Left lobe of liver (tissue), 2 donors: ENCODE data around the gene CTAG1A. TPM values are rescaled to one million over a fixed set of nuclear protein-coding genes. Genes with fewer than 3 reads are reported as not detected.
"Not testable (repeated sequence)": the region's sequence is repeated elsewhere in the genome, so short reads cannot be mapped to it uniquely, and the experiment has no call there.

Source experiments
- ATAC-seq: fragments of 200-7000 bp; cut with Tn5 transposase; one replicate; pipeline ENCODE4 v1.9.1; 2020; ENCODE audit warnings: mild to moderate bottlenecking, moderate library complexity
- DNase-seq: peaks from one replicate; pipeline ENCODE4 v3.0.0-alpha.2; 2020; ENCODE audit warnings: low spot score
- total RNA-seq: library from RNA; stranded (reverse); gene quantifications from one replicate; pipeline ENCODE4 v1.2.1, GENCODE V29; 2021
- donor health status: DM: no; HTN: no; CAD: no; lungs with moderate emphysema.
- donor health status: DM: no; HTN: yes; CAD: no.

Gene CTAG1A
- not detected for total RNA-seq

DNA sequence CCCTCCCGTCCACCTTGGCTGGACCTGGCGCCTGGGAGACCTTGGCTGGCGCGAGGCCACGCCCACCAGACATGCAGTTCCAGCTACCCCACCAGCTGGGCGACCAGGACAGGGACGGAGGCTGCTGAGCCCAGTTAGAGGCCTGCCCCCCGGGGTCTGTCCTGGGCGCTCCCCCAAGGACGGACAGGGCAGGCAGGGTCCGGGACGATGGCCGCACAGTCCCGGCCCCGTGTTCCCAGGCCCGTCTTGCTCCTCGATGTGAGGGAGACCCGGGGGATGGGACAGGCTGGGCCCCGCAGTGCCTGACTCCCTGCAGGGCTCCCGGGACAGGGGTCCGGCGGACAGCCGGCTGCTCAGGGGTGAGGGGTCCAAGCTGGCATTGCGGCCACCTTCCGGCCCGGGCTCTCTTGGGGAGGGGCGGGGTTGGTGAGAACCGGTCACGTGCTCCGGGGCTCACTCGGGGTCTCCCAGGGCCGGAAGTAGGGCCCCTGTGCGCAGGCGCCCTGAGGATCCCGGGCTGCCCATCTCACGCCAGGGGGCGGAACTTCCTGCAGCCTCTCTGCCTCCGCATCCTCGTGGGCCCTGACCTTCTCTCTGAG lies at the start of gene CTAG1A:
CTAG1A (plus strand) TSS at position 549 of the 599 bp plus-strand sequence. CDS start 74 bp downstream, outside the sequence.
- not testable (repeated sequence) for DNase-seq, ATAC-seq

DNA sequence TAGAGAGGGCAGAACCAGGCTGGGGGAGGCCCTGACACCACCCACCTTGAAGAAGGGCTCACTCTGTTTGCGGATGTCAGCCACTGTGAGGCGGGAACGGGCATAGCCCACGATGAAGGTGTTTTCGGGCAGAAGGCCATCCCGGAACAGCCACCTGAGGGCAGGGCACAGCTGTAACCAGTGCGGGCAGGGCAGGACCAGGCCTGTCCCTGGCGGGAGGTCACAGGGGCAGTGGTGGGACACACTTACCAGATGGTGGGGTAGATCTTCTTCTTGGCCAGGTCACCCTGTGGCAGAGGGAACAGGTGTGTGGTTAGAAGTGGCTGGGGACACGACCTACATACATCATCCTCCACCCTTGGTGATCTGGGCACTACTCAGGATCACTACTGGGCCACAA lies 49.0 kb upstream of the CTAG1A start:
- DNase-seq (no peak), ATAC-seq (no peak)

DNA sequence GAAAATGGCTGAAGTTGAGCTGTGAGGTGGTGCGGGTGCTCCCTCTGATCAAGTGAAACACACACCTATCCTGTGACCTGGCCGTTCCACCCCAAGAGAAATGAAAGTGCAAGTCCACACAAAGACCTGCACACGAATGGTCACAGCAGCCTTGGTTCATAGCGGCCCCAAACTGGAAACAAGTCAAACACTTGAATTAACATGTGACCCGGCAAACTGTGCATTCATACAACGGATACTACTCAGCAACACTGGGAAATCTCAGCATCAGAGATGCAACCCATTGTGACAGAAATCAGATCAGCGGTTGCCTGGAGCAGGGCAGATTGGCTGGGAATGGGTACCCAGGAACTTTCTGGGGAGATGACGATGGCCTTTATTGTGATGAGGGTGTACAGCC lies 45.9 kb upstream of the CTAG1A start:
- DNase-seq (no peak), ATAC-seq (no peak)

DNA sequence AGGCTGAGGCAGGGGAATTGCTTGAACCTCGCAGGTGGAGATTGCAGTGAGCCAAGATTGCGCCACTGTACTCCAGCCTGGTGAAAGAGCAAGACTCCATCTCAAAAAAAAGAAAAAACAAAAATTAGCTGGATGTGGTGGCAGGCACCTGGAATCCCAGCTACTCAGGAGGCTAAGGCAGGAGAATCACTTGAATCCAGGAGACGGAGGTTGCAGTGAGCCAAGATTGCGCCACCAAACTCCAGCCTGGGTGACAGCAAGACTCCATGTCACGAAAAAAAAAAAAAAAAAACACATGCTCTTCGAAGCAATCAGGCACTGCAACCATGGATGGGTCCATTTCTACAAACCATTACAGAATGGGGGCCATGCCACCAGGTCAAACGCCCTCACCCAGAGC lies 44.6 kb upstream of the CTAG1A start:
- not testable (repeated sequence) for ATAC-seq, DNase-seq

DNA sequence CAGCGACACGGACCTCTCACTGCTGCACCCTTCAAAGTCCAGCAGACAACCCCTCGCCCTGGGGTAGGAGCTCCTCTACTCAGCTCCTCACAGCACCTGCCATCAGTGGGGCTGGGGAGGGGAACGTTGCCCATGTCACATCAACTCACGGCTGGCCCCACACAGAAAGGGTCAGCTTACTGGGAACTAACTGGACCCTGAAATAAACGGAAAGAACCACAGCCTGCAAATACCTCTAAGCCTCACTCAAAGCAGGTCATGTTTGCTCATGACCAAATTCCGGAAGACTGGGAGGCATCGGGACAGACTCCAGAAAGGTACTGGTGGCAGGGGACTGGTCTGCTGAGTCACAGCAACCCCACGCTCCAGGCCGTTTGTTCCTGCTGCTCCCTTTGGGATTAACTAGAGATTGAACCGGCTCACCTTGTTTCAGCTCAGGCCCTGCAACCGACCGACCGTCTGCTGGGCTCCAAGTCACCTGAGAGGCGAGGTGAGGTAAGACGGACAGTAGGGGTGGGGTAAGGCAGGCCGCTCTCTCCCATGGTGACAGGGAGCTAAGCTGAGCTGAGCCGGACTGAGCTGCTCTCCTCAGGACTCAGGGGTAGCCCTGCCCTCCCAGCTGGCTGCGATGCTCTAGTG lies 43.9 kb upstream of the CTAG1A start:
- DNase-seq = peak; percentile 73

DNA sequence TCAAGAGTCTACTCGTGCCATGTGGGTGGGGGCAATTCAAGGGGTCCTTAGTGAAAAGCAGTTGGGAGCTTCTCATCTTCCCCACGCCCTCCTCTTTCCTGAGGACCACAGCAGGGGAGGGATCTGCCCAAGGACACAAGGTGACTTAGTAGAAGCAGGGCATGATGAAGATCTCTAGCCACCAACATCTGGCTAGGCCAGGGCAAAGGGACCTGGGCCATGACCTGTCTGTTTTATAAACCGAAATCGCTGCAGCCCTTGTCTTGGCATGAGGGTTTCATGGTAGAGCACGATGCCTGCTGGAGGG lies 43.4 kb upstream of the CTAG1A start:
- ATAC-seq (no peak), DNase-seq (no peak)

More for the DNA sequence above, 43.9 kb upstream of the CTAG1A start:
- ATAC-seq = peak; percentile 65

DNA sequence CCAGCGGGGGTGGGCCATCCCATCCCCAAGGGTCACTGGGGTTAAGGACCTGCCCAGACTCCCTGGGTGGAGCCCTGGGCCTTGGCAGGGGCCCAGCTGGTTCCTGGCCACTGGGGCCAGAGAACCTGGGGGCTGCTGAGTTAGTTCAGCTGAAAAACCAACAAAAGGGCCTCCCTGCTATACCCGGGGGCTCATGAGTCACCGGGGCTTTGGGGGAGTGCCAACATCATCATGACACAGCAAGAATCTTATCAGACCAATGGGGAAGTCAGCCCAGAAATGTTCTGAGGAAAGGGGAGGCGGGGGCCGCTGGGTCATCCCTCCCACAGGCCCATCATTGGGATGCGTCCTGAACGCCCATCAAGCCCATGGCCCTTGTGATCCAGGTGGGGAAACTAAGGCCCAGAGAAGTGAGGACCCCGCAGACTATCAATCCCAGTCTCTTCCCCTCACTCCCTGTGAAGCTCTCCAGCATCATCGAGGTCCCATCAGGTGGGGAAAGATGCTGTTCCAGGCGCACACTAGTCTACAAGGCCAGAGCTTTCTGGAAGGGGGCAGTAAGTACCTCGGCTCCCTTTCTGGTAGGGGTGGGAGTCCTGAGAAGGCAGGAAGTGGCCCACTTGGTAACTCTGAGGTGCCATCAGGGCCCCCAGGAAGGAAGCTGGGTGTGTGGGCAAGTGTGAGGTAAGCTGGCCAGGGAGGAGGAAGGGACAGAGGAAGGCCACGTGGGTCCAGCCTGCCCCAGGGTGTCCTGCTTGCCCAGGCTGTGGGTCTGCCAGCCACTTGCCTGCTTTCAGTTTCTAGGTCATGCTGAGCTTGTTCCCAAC lies 42.8 kb upstream of the CTAG1A start:
- ATAC-seq (peak; percentile 50), DNase-seq (peak; percentile 81)

DNA sequence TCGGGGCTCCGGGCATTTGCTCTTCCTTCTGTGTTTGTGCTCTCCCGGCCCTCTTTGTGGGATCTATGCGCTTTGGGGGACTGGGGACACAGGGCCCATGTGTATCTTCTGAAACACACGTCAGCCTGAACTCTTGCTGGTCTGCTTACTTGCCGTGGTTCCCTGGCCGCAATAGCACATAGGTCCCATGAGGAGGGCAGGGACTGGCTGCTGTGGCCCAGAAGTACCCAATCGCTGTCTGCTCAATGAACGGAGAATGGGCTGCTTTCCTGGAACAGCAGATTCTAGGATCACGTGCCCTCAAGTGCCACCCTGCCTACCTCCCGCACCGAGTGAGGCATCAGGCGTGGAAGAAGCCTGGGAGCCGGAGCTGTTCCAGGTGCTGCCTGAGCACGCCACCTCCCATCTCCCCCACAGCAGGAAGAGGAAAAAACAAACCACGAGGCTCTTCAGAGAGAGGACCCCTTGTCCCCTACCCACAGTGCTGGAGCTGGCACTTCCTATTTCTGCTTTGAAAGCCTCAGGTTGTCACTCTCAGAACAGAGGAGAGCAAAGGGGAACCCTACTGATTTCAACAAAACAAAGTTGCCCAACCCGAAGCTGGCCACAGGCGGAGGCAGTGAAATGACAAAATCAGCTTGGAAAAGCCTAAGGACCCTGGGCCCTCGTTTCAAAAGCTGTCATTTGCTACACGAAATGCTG lies 42.1 kb upstream of the CTAG1A start:
- DNase-seq = peak; percentile 62
- ATAC-seq = peak; percentile 13

DNA sequence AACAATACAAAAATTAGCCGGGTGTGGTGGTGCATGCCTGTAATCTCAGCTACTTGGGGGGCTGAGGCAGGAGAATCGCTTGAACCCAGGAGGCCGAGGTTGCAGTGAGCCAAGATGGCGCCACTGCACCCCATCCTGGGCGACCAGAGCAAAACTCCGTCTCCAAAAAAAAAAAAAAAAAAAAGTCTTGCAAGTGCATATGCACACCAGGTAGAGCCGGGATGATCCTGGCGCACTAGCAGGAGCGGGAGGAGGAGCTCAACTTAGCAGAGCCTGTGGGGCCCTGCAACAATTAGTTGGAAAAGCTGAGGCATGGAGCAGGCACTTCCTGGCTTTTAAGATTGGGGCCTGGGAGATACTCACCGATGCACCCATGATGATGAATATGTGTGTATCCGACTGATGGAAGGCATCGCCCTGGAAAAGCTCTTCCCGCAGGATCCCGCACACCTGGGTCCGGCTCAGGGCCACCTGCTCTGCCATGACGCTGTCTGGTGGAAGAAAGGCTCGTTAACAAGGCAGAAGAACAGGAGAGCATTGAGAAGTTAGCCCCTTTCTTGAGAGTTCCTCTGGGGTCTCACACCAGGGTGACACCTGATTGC lies 39.2 kb upstream of the CTAG1A start:
- ATAC-seq (no peak), DNase-seq (no peak)

DNA sequence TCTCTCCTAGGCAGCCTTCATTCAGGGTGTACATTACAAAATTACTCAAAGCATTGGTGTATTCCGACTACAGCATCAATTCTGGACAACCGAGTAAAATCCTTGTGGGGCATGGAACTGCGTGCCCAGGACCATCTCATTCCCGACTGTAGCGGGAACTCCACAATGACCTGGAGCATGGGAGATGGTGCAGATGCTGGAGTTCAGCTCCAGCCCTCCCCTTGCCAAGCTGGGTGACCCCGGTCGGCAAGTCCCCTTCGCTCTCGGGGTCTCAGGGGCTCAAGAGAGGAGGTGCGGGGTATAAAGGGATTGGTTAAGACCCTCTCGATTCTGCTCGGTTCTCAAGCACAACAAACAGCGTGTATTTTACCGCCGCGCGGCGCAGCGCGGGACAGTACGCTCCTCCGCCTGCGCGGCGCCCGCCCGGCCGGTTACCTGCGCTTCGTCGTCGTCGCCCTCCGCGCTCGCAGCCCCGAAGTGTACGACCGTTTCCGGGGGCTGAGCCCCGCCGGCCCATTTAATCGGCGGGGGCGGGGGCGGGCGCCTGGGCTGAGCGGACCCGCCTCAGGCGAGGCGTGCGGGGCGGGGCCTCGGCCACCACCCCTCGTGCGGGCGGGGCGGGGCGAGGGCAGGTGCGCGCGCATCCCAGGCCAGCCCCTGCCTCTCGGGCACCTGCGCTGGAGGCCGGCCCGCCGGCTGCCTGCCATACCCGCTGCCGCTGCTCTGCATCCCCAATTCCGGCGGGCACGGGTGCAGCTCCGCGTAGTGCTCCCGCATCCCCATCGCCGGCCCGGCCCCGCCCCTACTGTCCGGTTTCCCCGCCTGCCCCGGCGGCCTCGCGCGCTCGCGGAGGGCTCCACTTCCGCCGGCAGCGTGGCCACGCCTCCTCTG lies 38.3 kb upstream of the CTAG1A start, which contains the start of gene G6PD:
G6PD (minus strand) TSS at position 493 of the 891 bp plus-strand sequence. CDS start 691 bp downstream, outside the sequence.
- peak; percentile 90 for DNase-seq
- ATAC-seq = peak; percentile 75

DNA sequence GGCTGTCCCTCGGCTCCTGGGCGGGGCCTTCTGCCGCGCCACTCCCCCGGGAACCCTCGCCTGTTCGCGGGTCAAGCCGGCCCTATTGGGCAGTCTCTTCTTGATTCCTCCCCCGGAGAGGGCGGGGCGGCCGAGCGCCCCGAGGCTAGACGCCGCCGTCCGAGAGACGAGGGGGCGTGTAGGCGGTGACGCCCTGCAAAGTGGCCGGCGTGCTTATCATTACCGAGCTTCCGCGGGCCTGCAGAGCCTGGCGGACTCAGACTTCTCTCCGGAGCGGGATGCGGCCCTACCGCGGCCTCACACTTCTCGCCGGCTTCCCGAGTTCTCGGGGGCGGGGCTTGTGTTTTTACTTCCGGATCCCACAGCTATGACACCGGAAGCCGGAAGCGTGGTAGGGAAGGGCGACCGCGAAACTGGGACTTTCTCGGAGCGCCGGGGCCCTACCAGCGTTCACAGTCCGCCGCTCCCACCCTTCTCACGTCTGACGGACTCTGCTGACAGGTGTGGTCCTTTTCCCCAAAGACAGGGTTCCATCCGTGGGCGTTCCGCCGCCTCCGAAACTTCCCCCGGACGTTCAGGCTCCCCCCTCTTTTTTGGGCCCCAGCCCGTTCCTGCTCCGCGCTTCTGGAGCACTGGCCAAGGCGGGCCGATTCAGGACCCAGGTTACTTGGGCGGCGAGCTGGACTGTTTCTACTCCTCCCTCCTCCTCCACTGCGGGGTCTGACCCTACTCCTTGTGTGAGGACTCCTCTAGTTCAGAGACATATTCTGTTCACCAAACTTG lies 37.5 kb upstream of the CTAG1A start, which contains the start of gene IKBKG:
IKBKG (plus strand) TSS at position 376 of the 783 bp plus-strand sequence. CDS start 4,383 bp downstream, outside the sequence.
- peak; percentile 82 for DNase-seq
- ATAC-seq = peak; percentile 81

DNA sequence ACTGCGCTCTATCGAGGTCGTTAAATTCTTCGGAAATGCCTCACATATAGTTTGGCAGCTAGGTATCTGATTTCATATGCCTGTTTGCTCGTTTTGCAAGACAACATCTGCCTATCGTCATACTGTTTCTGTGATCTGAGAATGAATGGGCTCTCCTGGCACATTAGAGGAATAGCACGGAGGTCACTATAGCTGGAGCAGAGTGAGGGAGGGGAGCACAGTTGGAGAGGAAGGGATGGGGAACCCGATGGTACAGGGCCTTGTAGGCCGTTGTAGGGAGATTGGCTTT lies 37.0 kb upstream of the CTAG1A start:
- ATAC-seq = no peak
- no peak for DNase-seq

DNA sequence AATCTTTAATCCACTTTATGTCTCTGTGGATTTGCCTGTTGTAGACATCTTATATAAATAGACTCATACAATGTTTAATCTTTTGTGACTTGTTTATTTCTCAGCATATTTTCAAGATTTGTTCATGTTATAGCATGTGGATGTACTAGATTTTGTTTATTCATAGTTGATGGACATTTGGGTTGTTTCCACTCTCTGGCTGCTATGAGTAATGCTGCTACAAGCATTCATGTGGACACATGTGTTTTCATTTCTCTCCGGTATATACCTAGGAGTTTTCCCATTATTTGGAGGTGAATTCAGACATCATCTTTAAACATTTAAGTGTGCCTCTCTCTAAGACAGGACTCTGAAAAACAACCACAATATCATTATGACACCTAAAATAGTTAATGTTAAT lies 35.2 kb upstream of the CTAG1A start:
- ATAC-seq = no peak
- DNase-seq = no peak

DNA sequence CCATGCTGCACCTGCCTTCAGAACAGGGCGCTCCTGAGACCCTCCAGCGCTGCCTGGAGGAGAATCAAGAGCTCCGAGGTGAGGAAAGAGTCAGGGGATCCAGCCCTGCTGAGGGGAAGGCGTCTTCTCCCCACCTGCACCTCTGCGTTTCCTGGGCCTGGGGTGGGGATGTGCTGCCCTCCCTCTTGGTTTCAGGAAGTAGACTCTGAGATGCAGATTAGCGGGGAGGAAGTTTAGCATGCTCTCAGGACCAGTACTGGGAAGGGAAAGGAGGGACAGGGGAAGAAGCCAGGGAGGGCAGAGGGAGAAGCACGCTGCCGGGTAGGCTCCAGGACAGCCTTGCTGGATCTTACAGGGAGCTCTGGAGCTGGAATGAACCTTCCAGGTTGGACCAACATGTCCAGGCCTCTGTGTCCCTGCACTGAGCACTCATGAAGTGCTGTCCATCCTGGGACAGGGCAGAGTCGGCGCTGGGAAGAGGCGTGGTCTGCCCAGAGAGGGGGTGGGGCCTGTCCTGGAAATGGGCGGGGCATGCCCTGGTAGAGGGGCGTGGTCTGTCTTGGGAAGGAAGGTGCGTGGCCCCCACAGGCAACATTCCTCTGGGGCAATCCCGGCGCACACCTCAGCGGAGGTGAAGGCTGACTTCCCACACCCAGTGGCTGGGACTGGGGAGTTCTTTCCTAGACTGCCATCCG lies 32.7 kb upstream of the CTAG1A start:
- not testable (repeated sequence) for DNase-seq
- ATAC-seq = peak; percentile 34

DNA sequence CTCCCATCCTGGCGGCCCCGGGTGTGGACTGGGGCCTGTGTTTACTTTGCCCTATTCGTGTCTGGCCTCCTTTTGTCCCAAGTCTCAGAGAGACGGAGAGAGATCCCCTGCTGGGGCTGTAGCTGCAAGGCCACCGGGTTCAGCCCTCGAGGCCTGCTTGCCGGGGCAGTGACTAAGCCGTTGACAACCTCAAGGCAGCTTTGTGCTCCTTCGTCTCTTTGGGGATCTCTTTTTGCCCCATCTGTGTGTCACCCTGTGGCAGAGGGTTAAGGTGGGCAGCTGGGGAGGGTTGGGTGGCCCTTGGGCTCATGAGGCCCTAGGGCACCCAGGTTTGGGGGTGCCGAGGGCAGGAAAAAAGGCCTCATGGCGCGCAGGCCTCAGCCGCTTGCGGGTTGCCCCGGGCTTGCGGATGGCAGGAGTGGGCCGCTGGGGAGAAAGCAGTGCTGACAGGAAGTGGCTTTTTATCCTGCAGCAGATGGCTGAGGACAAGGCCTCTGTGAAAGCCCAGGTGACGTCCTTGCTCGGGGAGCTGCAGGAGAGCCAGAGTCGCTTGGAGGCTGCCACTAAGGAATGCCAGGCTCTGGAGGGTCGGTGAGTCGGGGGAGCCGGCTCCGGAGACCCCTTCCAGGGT lies 26.8 kb upstream of the CTAG1A start:
- ATAC-seq, DNase-seq: not testable (repeated sequence)

DNA sequence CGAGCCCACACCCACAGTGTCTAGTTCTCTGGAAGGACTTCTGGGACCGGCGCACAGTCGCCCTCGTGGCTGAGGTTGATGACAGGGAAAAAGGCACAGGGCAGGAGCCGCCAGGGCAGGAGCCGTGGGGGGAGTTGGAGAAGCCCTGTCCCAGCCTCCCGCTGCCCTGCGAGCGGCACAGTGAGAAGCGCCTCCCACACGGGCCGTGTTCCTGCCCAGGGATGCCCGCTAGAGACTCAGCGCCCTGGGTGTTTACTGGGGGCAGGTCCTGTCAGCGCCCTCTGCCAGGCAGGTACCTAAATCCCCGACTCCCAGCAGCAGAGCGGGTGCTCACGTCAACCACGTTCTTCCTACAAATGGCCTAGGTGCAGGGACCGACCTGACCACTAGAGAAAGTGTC lies 26.0 kb upstream of the CTAG1A start:
- not testable (repeated sequence) for DNase-seq
- ATAC-seq = peak; percentile 20

DNA sequence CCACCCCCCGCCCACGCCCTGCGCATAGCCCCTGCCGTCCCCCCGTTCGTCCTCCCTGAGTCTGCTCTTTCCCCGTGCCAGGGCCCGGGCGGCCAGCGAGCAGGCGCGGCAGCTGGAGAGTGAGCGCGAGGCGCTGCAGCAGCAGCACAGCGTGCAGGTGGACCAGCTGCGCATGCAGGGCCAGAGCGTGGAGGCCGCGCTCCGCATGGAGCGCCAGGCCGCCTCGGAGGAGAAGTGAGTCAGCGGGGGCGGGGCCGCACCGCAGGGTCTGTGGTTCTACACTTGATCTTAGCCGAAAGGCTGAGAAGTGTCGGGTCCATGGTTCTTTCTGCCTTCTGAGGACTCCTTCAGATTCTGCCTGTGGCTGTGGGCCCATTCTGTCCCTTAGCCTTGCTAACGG lies 24.6 kb upstream of the CTAG1A start:
- not testable (repeated sequence) for DNase-seq, ATAC-seq

DNA sequence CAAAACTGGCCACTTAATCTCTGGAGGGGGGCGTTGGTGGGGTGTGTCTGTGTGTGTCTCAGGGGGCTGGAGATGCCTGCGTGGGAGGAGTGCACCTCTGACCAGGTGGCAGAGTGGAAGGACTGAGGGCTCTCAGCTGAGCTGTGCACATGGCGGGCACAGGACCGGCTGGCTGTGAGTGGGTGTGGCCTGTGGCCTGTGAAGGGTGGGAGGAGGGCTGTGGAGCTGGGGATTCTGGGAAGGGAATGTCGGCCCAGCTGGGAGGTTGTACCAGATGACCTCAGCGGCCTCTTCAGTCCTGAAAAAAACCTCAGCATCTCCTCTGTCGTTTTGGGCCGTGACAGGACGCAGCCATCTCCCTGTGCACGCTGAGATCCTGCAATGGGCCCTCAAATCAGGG lies 22.6 kb upstream of the CTAG1A start:
- not testable (repeated sequence) for ATAC-seq, DNase-seq
